SU-DHL-6 (cell line): ENCODE results near the gene NHS.

ENCODE experiments used
- CTCF ChIP-seq: fragments of 200-600 bp; sonication (generic); IDR thresholded peaks from one replicate; pipeline ENCODE4 v1.5.1; 2017; ENCODE audit warnings: antibody characterized with exemption, mild to moderate bottlenecking, low read length, moderate library complexity; ENCODE audit not compliant: insufficient read depth, poor library complexity, severe bottlenecking
- EZH2phosphoT487 ChIP-seq: fragments of 200-600 bp; sonication (generic), shearing (Covaris generic); conservative IDR thresholded peaks from 2 replicates; pipeline ENCODE4 v1.6.1; 2018; ENCODE audit warnings: mild to moderate bottlenecking, antibody characterized with exemption, low read length, moderate library complexity, mixed read lengths

- TF ChIP-seq CTCF (no peak), EZH2phosphoT487 (no peak)
These were observed 362.1 kb downstream of the NHS start, which contains the start of gene SCML1 for GRCh38 chrX:17736856-17737709.
